ENCODE results near the gene C1orf174.
"Not testable (repeated sequence)": the region's sequence is repeated elsewhere in the genome, so short reads cannot be mapped to it uniquely, and the experiment has no call there.

Gene C1orf174

DNA sequence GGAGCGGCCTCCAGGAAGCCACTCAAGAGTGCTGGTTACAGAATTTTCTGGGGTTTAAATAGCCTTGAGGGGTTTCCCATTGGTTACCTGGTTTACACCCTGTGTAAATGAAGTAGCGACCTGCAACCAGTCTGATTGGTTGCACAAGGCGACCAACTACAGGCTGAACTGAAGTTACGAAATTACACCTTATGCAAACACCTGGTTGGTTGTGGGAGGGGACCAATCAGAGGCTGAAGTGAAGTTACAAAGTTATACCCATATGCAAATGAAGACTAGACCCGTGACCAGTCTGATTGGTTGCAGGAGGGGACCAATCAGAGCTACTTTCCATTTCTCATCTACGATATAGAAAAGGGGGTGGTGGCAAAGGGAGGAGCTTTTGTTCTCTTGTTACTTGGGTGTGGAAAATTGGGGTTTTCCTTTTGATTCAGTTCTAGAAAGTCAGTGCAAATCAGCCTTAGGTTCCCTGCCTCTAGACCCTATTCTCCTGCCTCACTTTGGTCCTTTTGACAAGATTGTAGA lies 22.2 kb upstream of the C1orf174 start:
- H3K27me3 Mint-ChIP-seq: peaks cover 12 to 52% of the 10 kb centered on the region in 2 donors
- peak overlapping the region in 1 of 2 donors; percentile 35 for H3K27ac Mint-ChIP-seq
- H3K36me3 Mint-ChIP-seq (ENCODE audit: insufficient read depth): no peaks in the 10 kb centered on the region
- H3K4me3 Mint-ChIP-seq: peak overlapping the region; percentile 9 to 31
- DNase-seq: no peak
- peaks cover 2 to 3% of the 10 kb centered on the region in 2 donors for H3K4me1 Mint-ChIP-seq (ENCODE audit: low read depth in 2 of 2)
- no peaks in the 10 kb centered on the region for H3K9me3 Mint-ChIP-seq
- peak; percentile 82 for ATAC-seq (replicated peaks)

DNA sequence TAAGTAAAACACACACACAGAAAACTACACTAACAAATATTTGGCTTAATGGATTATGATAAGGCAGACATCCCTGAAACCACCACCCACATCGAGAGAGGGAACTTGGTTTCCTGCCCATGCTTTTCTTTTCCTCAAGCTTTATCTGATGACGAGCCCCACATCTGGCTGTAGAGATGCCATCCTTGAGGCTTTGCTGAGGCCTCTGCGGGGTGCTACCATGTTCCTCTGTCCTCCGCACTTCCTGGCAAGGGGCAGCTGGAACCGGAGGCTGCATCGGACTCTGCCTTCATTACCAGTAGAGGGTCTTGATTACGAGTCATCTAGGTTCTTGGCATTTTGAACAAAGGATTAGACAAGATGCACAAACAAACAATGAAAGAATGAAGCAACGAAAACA lies 21.7 kb upstream of the C1orf174 start:
- H3K4me3 Mint-ChIP-seq: peak overlapping the region in 1 of 2 donors; percentile 31
- H3K9me3 Mint-ChIP-seq: no peaks in the 10 kb centered on the region
- ATAC-seq (replicated peaks): no peak
- no peak overlapping the region for H3K27ac Mint-ChIP-seq
- peaks cover 13 to 56% of the 10 kb centered on the region in 2 donors for H3K27me3 Mint-ChIP-seq
- H3K4me1 Mint-ChIP-seq (ENCODE audit: low read depth in 2 of 2): peaks cover 2 to 3% of the 10 kb centered on the region in 2 donors
- no peak for DNase-seq
- H3K36me3 Mint-ChIP-seq (ENCODE audit: insufficient read depth): no peaks in the 10 kb centered on the region

DNA sequence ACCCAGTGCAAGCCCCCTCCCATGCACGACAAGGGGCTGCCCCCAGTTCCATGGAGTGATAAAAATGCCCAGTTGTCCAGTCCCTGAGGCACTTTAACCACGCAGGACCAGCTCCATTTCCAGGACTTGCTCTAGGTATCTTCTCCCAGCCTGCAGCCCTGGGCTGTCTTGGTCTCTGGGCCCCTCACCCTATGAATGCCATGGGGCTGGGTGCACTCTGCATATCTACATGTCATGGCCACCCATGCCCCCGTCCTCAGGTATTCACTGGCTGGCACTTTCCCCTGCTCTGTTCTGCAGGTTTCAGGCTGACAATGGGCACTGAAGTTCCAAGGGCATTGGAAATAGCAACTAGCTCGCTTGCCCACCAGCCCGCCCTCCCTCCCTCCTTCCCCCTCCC lies 19.6 kb upstream of the C1orf174 start:
- DNase-seq: no peak
- no peak for ATAC-seq (replicated peaks)
- Mint-ChIP-seq H3K4me3 (no peak overlapping the region), H3K27me3 (peaks cover 22 to 57% of the 10 kb centered on the region in 2 donors), H3K4me1 (ENCODE audit: low read depth in 2 of 2) (peaks cover 2 to 3% of the 10 kb centered on the region in 2 donors), H3K9me3 (no peaks in the 10 kb centered on the region), H3K27ac (no peak overlapping the region), H3K36me3 (ENCODE audit: insufficient read depth) (no peaks in the 10 kb centered on the region)

DNA sequence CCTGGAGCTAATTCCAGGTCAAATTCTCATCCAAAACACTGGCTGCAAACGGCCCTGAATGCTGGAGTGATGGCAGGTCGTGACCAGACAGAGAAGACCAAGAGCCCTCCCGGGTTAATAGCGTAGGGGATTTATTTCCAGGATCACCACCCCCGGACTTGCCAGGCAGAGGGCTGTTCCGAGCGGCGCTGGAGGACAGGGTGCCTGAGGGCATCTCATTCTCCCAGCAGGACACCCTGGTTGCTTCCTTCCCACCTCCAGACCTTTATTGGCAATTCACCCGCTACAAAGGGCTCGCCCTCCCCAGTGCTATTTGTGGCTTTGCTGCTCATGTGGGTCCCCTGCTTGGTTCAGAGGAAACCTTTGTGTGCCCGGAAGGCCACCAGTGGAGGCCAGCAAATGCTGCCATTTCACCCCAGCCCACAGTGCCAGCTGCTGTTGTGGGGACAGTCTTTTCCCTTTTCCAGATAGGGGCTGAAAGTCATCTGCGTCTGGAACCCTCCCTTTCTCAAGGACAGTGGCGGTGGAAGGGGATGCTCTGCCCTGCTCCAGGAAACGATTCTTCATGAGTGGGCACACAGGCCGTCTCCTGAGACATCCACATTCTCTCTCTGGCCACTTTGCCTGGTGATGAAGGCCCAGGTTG lies 19.0 kb upstream of the C1orf174 start:
- no peaks in the 10 kb centered on the region for H3K9me3 Mint-ChIP-seq
- H3K4me3 Mint-ChIP-seq: no peak overlapping the region
- H3K27me3 Mint-ChIP-seq: peaks cover 22 to 57% of the 10 kb centered on the region in 2 donors
- no peak for ATAC-seq (replicated peaks)
- peaks cover 2 to 3% of the 10 kb centered on the region in 2 donors for H3K4me1 Mint-ChIP-seq (ENCODE audit: low read depth in 2 of 2)
- no peak overlapping the region for H3K27ac Mint-ChIP-seq
- no peak for DNase-seq
- H3K36me3 Mint-ChIP-seq (ENCODE audit: insufficient read depth): no peaks in the 10 kb centered on the region

DNA sequence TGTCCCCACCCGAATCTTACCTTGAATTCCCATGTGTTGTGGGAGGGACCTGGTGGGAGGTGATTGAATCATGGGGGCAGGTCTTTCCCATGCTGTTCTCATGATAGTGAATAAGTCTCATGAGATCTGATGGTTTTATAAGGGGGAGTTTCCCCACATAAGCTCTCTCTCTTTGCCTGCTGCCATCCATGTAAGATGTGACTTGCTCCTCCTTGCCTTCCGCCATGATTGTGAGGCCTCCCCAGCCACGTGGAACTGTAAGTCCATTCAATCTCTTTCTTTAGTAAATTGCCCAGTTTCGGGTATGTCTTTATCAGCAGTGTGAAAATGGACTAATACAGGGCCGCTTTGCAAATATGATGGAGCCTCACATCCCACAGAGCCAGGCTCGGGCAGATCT lies 18.3 kb upstream of the C1orf174 start:
- H3K4me1 Mint-ChIP-seq (ENCODE audit: low read depth in 2 of 2); ATAC-seq (replicated peaks); H3K9me3 Mint-ChIP-seq; H3K4me3 Mint-ChIP-seq; H3K36me3 Mint-ChIP-seq (ENCODE audit: insufficient read depth); H3K27ac Mint-ChIP-seq; DNase-seq: not testable (repeated sequence)
- peaks cover 22 to 50% of the 10 kb centered on the region in 2 donors for H3K27me3 Mint-ChIP-seq

DNA sequence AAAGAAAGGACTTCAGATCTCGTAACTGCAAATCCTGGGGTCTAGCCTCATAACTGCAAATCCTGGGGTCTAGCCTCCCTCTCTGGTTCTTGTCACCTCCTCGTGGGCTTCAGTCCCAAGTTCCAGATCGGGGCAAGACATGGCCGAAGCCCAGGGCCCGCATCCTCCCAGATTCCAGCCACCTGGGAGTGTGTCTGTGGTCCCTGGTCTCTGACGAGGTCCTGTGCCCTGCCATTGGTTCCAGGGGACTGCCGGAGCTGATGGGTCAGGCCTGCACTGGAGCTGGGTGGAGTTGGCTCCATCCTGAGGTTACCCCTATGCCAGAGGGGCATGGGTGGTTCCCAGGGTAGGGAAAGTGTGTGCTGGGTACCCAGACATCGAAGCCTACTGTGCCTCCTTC lies 17.7 kb upstream of the C1orf174 start:
- Mint-ChIP-seq H3K27me3 (peaks cover 22 to 48% of the 10 kb centered on the region in 2 donors), H3K4me1 (ENCODE audit: low read depth in 2 of 2) (peaks cover 2 to 3% of the 10 kb centered on the region in 2 donors), H3K9me3 (no peaks in the 10 kb centered on the region), H3K27ac (no peak overlapping the region), H3K36me3 (ENCODE audit: insufficient read depth) (no peaks in the 10 kb centered on the region), H3K4me3 (no peak overlapping the region)
- no peak for DNase-seq
- no peak for ATAC-seq (replicated peaks)

DNA sequence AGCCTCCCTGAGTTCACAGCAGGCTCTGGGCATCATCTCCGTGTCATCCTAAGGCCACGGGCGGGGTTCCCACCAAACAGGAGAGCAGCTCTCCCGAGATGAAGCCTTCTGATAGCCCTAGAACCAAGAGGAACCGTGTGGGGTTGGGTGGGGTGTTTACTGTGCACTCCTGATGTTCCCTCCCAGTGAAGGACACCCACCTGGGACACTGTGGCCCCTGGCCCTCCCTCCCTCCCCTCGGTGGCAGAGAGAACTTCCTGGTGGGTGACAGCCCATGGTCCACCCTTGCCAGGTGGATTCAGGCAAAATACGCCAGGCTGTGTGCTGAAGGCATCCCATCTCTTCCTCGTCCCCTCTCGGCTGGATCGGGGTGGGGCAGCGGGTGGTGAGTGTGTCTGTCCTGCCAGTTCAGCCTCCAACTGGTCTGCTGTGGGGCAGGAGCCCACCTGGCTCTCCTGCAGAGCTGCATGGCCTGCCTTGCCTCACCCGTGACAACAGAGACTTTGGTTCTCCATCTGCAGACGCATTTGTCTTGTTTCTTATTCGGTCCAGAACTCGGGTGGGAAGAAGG lies 15.6 kb upstream of the C1orf174 start:
- no peaks in the 10 kb centered on the region for H3K9me3 Mint-ChIP-seq
- ATAC-seq (replicated peaks): no peak
- H3K4me3 Mint-ChIP-seq: no peak overlapping the region
- no peak overlapping the region for H3K27ac Mint-ChIP-seq
- H3K36me3 Mint-ChIP-seq (ENCODE audit: insufficient read depth): no peaks in the 10 kb centered on the region
- H3K27me3 Mint-ChIP-seq: peaks cover 22 to 49% of the 10 kb centered on the region in 2 donors
- peaks cover 5 to 7% of the 10 kb centered on the region in 2 donors for H3K4me1 Mint-ChIP-seq (ENCODE audit: low read depth in 2 of 2)
- DNase-seq: no peak

DNA sequence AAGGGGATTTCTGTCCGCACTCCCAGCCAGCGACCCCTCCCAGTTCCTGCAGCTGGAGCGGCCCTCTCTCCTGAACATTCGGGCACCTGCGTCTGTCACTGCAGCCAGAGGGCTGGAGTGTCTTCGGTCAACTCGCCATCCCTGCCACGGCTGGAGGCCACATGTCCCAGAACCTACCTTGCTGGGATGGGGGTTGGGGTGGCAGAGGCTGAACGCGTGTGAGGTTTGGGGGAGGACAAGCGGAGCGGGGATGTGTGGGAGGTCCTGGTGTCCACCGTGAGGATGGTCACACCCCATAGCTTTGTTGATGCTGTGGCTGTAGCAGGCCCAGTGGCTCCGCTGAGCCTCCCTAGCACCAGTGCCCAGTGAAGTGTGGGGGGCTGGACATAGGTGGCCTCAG lies 14.8 kb upstream of the C1orf174 start:
- ATAC-seq (replicated peaks) (no peak), DNase-seq (no peak)
- Mint-ChIP-seq H3K36me3 (ENCODE audit: insufficient read depth) (no peaks in the 10 kb centered on the region), H3K9me3 (no peaks in the 10 kb centered on the region), H3K4me3 (no peak overlapping the region), H3K27ac (no peak overlapping the region), H3K4me1 (ENCODE audit: low read depth in 2 of 2) (peaks cover 5 to 7% of the 10 kb centered on the region in 2 donors), H3K27me3 (peaks cover 22 to 54% of the 10 kb centered on the region in 2 donors)

DNA sequence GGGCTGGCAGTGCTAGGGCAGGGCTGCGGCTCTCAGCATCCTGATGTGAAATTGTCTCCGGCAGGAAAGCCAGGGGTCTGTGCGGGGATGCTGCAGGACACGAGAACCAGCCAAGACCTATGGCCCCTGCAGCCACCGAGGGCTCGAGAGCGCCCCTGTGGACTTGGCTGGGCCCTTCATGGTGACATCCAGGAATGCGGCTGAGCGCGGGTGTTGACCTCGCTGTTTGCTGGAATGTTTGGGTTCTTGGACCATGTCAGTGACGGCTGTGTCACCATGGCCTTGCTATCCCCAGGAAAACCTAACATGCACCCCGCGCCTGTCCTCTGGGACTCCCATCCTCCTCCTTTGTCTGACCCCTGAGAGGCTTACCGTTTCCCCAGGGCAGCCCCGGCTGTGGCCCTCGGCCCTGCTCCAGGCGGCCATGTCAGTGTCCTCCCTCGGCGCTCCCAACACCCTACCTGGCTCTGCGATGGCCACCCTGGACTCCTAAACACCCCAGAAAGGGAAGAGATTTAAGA lies 14.3 kb upstream of the C1orf174 start:
- peaks cover 5 to 7% of the 10 kb centered on the region in 2 donors for H3K4me1 Mint-ChIP-seq (ENCODE audit: low read depth in 2 of 2)
- DNase-seq (no peak), ATAC-seq (replicated peaks) (no peak)
- H3K4me3 Mint-ChIP-seq: no peak overlapping the region
- H3K9me3 Mint-ChIP-seq: no peaks in the 10 kb centered on the region
- H3K27ac Mint-ChIP-seq: no peak overlapping the region
- peaks cover 22 to 58% of the 10 kb centered on the region in 2 donors for H3K27me3 Mint-ChIP-seq
- no peaks in the 10 kb centered on the region for H3K36me3 Mint-ChIP-seq (ENCODE audit: insufficient read depth)

DNA sequence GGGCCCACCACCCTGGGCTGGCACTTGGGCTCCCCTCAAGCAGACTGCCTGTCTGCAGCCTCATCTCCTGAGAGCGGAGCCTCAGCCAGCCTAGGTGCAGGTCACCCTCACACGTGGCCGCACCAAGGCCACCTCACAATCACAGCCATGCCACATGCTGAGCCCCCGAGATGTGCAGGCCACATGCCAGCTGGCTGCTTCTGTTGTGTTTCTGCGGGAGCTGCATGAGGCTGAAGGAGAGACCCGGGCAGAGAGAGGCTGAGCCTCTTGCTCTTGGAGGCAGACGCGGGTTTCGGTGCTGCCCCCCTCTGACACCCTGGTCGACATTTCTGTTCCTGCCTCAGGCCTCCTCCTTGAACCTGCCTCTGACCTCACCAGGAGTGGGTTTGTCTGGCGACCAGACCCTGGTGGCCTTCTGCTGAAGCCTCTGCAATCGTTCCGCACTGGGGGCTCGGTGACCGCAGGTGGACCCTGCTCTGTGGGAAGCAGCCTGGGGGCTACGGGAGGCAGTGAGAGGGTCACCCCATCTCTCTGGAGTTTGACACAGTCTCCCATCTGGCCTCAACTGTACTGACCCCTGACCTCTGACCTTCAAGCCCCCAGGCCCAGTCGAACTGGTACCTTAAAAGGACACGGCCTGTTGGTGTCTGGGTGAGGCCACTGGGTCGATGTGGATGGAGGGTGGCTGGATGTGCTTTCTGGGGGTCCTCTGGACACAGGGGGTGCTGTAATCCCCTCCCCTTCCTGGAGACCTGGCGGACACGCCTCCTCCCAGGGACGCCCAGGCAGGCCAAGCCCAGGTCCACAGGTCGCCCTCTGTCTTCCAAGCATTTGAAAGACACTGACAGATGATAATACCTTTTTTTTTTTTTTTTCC lies 13.0 kb upstream of the C1orf174 start:
- no peaks in the 10 kb centered on the region for H3K9me3 Mint-ChIP-seq

DNA sequence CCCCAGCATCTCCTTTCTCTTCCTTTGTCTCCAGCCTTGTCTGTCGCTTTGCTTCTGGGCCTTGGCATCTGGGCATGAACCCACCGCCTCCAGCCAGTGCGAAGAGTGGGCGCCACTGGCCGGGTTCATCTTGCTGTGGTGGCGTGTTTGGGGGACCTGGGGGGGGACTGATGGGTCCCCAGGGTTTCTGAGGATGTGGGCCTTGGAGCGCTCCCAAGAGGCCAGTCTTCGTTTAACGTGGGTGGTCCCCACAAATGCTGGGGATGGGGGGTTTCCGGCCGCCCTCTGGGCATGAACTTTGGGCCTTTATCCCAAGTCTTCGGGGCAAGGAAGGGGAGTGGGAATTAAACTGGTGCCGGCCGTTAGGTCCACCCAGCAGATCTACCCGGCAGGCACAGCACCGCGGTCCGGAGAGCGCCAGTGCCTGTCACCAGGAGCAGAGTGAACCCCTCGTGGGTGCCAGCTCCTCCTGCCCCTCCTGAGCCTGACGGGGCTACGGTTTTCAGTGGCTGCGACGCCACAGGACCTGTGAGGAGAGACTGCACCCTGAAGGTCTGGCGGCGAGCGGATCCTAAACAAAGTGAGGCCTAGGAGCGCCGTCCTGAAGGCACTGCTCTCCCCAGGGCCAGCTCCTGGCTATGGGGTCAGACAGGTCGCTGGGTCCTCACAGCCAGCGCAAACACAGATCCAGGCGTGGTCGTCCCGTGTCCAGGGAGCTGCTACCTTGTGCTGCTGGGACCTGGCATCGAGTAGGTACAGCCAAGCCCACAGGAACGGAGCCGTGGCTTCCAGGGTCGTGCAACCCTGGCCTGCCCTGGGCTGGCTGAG lies 12.1 kb upstream of the C1orf174 start:
- no peak overlapping the region for H3K4me3 Mint-ChIP-seq
- ATAC-seq (replicated peaks) (no peak), DNase-seq (no peak)
- peaks cover 5 to 7% of the 10 kb centered on the region in 2 donors for H3K4me1 Mint-ChIP-seq (ENCODE audit: low read depth in 2 of 2)
- H3K27me3 Mint-ChIP-seq: peaks cover 10 to 40% of the 10 kb centered on the region in 2 donors
- no peaks in the 10 kb centered on the region for H3K9me3 Mint-ChIP-seq
- H3K27ac Mint-ChIP-seq: no peak overlapping the region
- H3K36me3 Mint-ChIP-seq (ENCODE audit: insufficient read depth): peaks cover 2% of the 10 kb centered on the region

More for the DNA sequence above, 13.0 kb upstream of the C1orf174 start:
- Mint-ChIP-seq H3K4me3 (no peak overlapping the region), H3K27ac (no peak overlapping the region), H3K36me3 (ENCODE audit: insufficient read depth) (peaks cover 2% of the 10 kb centered on the region), H3K27me3 (peaks cover 10 to 44% of the 10 kb centered on the region in 2 donors), H3K4me1 (ENCODE audit: low read depth in 2 of 2) (peaks cover 5 to 7% of the 10 kb centered on the region in 2 donors)
- DNase-seq (no peak), ATAC-seq (replicated peaks) (no peak)

DNA sequence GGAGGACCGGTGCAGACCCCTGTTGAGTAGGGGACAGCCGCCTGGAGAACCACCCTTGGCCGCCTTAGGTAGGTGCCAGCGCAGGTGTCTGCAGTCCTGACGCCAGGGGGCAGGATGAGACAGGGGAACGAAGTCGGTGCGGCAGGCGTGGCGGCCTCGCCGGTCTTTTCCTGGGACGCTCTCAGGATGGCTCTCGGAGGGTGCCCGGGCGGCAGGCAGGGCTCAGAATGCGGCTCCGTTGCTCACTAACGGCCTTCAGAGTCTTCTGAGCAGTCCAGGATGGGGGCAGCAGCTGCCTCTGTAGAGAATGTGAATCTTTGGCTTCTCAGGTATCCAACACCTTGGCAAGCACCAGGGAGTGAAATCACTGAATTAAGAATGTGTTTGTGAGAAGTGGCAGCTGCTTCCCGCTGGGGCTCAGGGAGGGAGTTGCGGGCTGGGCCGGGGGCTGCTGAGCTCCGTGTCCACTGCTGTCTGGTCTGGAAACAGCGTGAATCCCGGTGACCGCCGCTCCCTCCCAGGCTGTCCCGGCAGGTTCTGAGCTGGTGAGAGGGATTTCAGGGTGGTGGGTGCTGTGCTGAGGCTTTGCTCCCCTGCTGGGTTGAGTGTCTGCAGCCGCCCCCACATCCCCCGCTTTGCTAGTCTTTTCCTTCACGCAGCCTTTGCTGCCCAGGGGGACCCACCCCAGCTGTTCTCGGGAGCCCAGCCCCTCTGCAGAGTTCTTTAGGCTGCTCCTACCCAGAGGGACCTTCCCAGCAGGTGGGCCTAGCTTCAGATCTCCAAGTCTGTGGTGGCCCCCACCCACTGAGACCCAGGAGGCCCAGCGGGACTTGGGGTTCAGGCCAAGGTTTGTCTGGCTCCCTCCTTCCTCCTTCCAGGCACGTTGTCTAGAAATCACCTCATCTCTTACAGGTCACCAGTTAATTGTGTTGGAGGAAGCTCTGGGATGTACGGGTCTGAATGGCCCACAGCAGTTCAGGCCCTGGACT lies 11.1 kb upstream of the C1orf174 start:
- Mint-ChIP-seq H3K4me3 (peak overlapping the region; percentile 43 to 51), H3K9me3 (no peaks in the 10 kb centered on the region), H3K4me1 (ENCODE audit: low read depth in 2 of 2) (peaks cover 5 to 7% of the 10 kb centered on the region in 2 donors), H3K36me3 (ENCODE audit: insufficient read depth) (peaks cover 2% of the 10 kb centered on the region), H3K27me3 (peaks cover 3 to 31% of the 10 kb centered on the region in 2 donors), H3K27ac (peak overlapping the region in 1 of 2 donors; percentile 57)
- ATAC-seq (replicated peaks) (peak; percentile 92), DNase-seq (peak; percentile 64 to 69 (median 68))

Data from effector memory CD8-positive, alpha-beta T cell (primary cell).